VCaP (cell line): ENCODE data around the gene PPP1R14C.

Source experiments
- H3K27ac ChIP-seq: fragments of 450-650 bp; 2 replicates; pipeline ENCODE4 v1.5.1; 2017
- TF ChIP-seq, protein P1 (sequence below): fragments of 450-650 bp; conservative IDR thresholded peaks from 2 replicates; pipeline ENCODE4 v1.5.1; 2017; ENCODE audit warnings: mild to moderate bottlenecking, moderate library complexity

PPP1R14C gene

DNA sequence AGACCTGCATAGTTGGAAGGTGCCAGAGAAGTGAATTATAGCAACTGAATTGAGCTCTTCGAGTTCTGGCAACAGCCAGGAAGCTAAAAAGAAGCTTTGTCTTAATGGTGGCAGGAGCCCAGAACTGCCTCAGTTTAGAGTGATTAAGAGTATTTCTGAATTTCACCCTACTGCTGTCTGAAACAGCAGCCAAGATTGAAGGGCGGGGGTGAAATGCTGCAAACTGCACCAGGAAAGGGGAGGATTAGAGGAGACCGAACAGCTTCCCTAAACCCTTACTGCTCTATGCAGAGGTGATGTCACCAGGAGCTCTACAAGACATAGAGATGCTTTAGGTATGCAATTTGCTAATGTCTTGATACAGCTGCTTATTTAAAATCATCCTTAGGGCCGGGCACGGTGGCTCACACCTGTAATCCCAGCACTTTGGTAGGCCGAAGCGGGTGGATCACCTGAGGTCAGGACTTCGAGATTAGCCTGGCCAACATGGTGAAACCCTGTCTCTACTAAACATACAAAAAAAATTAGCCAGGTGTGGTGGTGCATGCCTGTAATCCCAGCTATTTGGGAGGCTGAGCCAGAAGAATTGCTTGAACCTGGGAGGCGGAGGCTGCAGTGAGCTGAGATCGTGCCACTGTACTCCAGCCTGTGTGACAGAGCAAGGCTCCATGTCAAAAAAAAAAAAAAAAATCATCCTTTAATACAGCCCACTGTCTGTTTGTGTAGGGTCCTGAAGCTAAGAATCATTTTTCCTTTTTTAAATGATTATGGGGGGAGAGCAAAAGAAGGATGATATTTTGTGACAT lies 134.3 kb downstream of the PPP1R14C start:
- no peak overlapping the region for H3K27ac ChIP-seq

DNA sequence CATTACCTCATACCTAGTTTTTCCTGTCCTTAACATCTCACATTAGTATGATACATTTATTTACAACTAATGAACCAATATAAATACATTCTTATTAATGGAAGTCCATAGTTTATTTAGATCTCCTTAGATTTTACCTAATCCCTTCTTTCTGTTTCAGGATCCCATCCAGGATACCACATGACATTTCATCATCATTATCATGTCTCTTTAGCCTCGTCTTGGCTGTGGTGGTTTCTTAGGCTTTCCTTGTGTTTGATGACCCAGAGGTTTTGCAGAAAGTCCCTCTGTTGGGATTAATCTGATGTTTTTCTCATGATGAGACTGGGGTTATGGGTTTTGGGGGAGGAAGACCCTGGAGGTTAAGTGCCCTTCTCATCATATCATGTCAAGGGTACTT lies 136.7 kb downstream of the PPP1R14C start:
- TF ChIP-seq, protein P1, sequence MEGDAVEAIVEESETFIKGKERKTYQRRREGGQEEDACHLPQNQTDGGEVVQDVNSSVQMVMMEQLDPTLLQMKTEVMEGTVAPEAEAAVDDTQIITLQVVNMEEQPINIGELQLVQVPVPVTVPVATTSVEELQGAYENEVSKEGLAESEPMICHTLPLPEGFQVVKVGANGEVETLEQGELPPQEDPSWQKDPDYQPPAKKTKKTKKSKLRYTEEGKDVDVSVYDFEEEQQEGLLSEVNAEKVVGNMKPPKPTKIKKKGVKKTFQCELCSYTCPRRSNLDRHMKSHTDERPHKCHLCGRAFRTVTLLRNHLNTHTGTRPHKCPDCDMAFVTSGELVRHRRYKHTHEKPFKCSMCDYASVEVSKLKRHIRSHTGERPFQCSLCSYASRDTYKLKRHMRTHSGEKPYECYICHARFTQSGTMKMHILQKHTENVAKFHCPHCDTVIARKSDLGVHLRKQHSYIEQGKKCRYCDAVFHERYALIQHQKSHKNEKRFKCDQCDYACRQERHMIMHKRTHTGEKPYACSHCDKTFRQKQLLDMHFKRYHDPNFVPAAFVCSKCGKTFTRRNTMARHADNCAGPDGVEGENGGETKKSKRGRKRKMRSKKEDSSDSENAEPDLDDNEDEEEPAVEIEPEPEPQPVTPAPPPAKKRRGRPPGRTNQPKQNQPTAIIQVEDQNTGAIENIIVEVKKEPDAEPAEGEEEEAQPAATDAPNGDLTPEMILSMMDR, result no peak
- no peak overlapping the region for H3K27ac ChIP-seq

More for the DNA sequence above, 134.3 kb downstream of the PPP1R14C start:
- TF ChIP-seq, protein P1, result no peak

DNA sequence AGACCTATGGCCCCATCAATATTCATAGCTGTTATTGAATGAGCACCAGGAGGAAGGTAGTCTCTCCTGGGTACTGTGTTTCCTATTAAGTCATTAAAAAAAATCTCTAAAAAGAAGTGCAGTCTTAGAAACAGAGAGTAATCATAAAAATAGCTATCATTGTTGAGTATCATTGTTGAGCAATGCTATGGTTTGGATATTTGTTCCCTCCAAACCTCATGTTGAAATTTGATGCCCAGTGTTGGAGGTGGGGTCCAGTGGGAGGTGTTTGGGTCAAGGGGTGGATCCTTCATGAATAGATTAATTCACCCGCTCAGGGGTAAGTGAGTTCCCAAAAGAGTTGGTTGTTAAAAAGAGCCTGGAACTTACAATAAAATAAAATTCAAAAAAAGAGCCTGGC lies 137.9 kb downstream of the PPP1R14C start:
- H3K27ac ChIP-seq, result no peak overlapping the region
- TF ChIP-seq, protein P1, result no peak

DNA sequence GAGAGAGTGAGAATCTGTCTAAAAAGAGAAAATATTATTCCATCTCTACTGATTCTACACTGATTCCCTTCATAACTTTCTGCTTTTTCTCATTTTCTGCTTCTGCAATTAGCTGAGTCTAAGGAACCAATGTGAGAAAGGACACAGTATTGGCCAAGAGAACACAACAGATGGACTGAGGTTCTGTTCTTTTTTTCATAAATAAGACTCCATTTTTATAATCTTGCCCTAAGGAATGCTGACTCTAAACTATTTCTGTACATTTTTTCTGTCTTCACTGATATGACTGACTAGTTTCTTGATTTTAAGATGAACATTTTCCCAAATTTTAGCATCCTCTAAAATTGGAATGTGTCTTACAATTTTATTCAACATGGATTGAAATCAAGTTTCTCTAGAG lies 138.9 kb downstream of the PPP1R14C start:
- TF ChIP-seq, protein P1, result no peak
- H3K27ac ChIP-seq, result no peak overlapping the region

DNA sequence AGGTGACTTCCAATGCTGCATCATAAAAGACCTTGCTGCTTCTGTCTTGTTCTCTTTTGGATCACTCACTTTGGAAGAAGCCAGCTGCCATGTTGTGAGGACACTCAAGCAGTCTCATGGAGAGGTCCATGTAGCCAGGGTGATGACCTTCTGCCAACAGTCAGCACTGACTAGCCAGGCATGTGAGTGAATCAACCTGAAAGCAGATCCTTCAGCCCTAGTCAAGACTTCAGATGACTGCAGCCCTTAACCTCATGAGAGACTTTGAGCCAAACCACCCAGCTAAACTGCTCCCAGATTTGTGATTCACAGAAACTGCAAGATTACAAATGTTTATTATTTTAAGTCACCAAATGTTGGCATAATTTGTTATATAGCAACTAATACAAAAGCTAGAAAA lies 140.0 kb downstream of the PPP1R14C start:
- no peak overlapping the region for H3K27ac ChIP-seq
- TF ChIP-seq, protein P1, result no peak

DNA sequence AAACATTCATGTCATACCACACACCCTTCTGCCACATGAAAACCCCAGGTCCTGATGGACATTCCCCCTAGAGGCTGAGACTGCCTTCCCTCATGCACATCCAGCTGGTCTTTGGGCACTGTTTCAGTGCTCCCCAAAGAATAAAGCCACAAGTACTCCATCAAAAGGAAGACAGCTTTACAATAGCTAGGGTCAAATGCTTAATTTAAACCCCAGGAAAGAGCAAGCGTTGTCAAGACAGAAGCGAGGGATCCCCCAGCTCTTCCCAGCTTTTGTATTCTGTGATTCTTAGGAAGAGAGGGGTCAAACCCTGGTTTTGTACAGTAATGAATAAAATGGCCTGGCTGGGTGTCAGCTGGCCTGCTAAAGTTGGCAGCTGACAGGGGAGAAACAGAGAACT lies 143.6 kb downstream of the PPP1R14C start:
- TF ChIP-seq, protein P1, result no peak

DNA sequence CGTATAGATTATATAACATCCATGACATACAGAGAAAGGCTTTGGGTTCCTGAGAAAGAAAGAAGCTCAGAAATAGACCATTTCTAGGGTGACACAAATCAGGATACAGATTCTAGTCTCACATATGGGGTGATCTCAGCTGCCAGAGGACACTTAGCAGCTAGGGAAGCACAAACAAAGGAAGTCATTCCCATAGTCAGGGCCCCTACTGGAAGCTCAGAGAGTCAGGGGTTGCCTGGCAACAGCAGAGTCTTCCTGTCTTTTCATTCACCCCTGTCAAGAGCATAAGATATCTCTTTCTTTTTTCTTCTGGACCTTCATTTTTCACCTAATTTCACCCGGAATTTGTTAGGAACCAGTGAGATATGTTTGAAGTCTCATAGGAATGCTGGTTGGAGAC lies 144.1 kb downstream of the PPP1R14C start:
- H3K27ac ChIP-seq, result no peak overlapping the region
- TF ChIP-seq, protein P1, result no peak

More for the DNA sequence above, 143.6 kb downstream of the PPP1R14C start:
- no peak overlapping the region for H3K27ac ChIP-seq
